Inferior parietal cortex (tissue), 1 donor: ENCODE measurements around the gene PABPN1L.

ENCODE experiments used
- DNase-seq: peaks from one replicate; pipeline ENCODE4 v3.0.0-alpha.2; 2016; ENCODE audit errors: extremely low spot score

PABPN1L gene

GRCh38 chr16:88851616-88852015 lies 14.8 kb downstream of the PABPN1L start:
- no peak for DNase-seq

- DNase-seq: no peak
These were observed 15.8 kb downstream of the PABPN1L start for GRCh38 chr16:88850531-88851199.

GRCh38 chr16:88848557-88848956 lies 17.9 kb downstream of the PABPN1L start:
- DNase-seq: no peak

GRCh38 chr16:88847654-88848053 lies 18.8 kb downstream of the PABPN1L start:
- DNase-seq: no peak

GRCh38 chr16:88846088-88846487 lies 20.4 kb downstream of the PABPN1L start:
- DNase-seq: no peak

- DNase-seq: no peak
These were observed 21.9 kb downstream of the PABPN1L start for GRCh38 chr16:88844419-88845036.

- DNase-seq: no peak
These were observed 23.2 kb downstream of the PABPN1L start for GRCh38 chr16:88843256-88843655.

- DNase-seq: no peak
These were observed 23.7 kb downstream of the PABPN1L start for GRCh38 chr16:88842806-88843205.

GRCh38 chr16:88842308-88842756 lies 24.1 kb downstream of the PABPN1L start:
- DNase-seq: no peak

- DNase-seq: no peak
These were observed 24.7 kb downstream of the PABPN1L start for GRCh38 chr16:88841521-88842307.

- DNase-seq: no peak
These were observed 25.8 kb downstream of the PABPN1L start for GRCh38 chr16:88840600-88841215.

- DNase-seq: no peak
These were observed 26.5 kb downstream of the PABPN1L start for GRCh38 chr16:88839745-88840599.

GRCh38 chr16:88839026-88839529 lies 27.4 kb downstream of the PABPN1L start:
- DNase-seq: no peak

GRCh38 chr16:88838566-88838965 lies 27.9 kb downstream of the PABPN1L start:
- no peak for DNase-seq

- no peak for DNase-seq
These were observed 28.7 kb downstream of the PABPN1L start for GRCh38 chr16:88837806-88838205.

- DNase-seq: no peak
These were observed 29.7 kb downstream of the PABPN1L start for GRCh38 chr16:88836791-88837190.

- DNase-seq: no peak
These were observed 30.6 kb downstream of the PABPN1L start for GRCh38 chr16:88835818-88836217.

GRCh38 chr16:88835383-88835782 lies 31.1 kb downstream of the PABPN1L start:
- no peak for DNase-seq

- DNase-seq: no peak
These were observed 31.8 kb downstream of the PABPN1L start for GRCh38 chr16:88834670-88835069.

GRCh38 chr16:88833086-88833485 lies 33.4 kb downstream of the PABPN1L start:
- DNase-seq: no peak

GRCh38 chr16:88831838-88832237 lies 34.6 kb downstream of the PABPN1L start:
- no peak for DNase-seq
